Neutrophil (primary cell): ENCODE results near the gene CAV3.

ENCODE experiments used
- H3K27ac ChIP-seq: fragments of 200-600 bp; sonication (generic); 2 replicates; pipeline ENCODE4 v1.5.1; 2016; ENCODE audit warnings: mild to moderate bottlenecking, moderate library complexity
- H3K27me3 ChIP-seq: fragments of 200-600 bp; sonication (generic); 2 replicates; pipeline ENCODE4 v1.6.0; 2016; ENCODE audit warnings: mild to moderate bottlenecking
- H3K36me3 ChIP-seq: fragments of 200-600 bp; sonication (generic); 2 replicates; pipeline ENCODE4 v1.5.1; 2017
- H3K4me1 ChIP-seq, 2 experiments: fragments of 200-600 bp in 1 of 2; sonication (generic) in 1 of 2; 1 replicate in 1 of 2; 2 replicates in 1 of 2; pipeline versions ENCODE4 v1.5.1 to v1.6.1; 2013 to 2016; ENCODE audit warnings: low read depth in 1 of 2, low read length in 1 of 2, mild to moderate bottlenecking in 1 of 2, moderate library complexity in 1 of 2; ENCODE audit not compliant: control insufficient read depth in 1 of 2, insufficient read depth in 1 of 2
- H3K4me3 ChIP-seq, 2 experiments: fragments of 200-600 bp in 1 of 2; sonication (generic) in 1 of 2; 1 replicate in 1 of 2; 2 replicates in 1 of 2; pipeline ENCODE4 v1.5.1; 2013 to 2016; ENCODE audit warnings: low read depth in 1 of 2, low read length in 1 of 2, mild to moderate bottlenecking in 1 of 2, moderate library complexity in 1 of 2
- H3K9me3 ChIP-seq: fragments of 200-600 bp; sonication (generic); 2 replicates; pipeline ENCODE4 v1.5.1; 2016
- CTCF ChIP-seq: fragments of 200-600 bp; sonication (generic); IDR thresholded peaks from 2 replicates; pipeline ENCODE4 v1.5.1; 2016; ENCODE audit warnings: antibody characterized with exemption

The CAV3 gene

GRCh38 chr3:8784676-8785435 is 51.3 kb downstream of the CAV3 start:
- H3K4me3 ChIP-seq: no peak overlapping the region
- no peaks in the 10 kb centered on the region for H3K36me3 ChIP-seq
- H3K27me3 ChIP-seq: no peaks in the 10 kb centered on the region
- no peaks in the 10 kb centered on the region for H3K9me3 ChIP-seq
- no peak for TF ChIP-seq CTCF
- no peak overlapping the region for H3K27ac ChIP-seq
- H3K4me1 ChIP-seq: no peaks in the 10 kb centered on the region

DNA sequence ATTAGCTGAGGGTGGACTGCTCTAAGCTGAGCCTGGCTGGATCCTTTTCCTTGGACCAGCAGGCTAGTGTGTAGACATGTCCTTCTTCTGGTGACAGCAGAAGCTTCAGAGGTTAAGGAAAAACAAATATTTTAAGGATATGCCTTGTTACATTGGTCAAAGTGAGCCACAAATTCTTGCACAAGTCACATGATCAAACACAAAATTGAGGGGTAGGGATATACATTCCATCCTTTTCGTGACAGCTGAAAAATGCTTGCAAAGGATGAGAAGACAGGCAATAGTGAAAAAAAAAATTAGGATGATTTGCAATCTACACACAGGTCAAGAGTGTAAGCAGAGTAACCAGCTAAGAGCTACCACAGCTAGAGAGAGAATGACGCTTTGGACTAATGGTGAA is 56.9 kb downstream of the CAV3 start:
- no peak overlapping the region for H3K4me3 ChIP-seq
- H3K27me3 ChIP-seq: no peaks in the 10 kb centered on the region
- no peak overlapping the region for H3K27ac ChIP-seq
- H3K9me3 ChIP-seq: no peaks in the 10 kb centered on the region
- no peaks in the 10 kb centered on the region for H3K36me3 ChIP-seq
- TF ChIP-seq CTCF: no peak
- H3K4me1 ChIP-seq: no peaks in the 10 kb centered on the region

DNA sequence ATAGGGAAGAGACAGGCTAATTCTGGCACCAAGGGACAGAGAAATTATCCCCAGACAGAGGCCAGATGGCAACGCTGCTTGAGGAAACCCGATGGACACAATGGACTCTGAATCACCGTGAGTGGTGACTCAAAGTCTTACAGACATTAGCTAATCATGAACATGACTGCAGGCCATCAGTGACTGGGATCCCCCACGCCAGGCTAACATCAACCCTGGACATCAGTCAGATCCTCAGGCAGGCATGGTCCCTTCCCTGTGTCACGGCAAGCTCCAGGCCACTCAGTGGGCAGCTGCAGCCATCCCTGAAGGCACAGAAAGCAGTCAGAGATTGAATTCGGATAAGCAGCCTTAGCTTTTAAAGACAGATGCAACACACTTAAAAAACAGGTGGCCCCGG is 59.6 kb downstream of the CAV3 start:
- no peaks in the 10 kb centered on the region for H3K4me1 ChIP-seq
- no peak overlapping the region for H3K4me3 ChIP-seq
- no peak for TF ChIP-seq CTCF
- H3K27ac ChIP-seq: no peak overlapping the region
- no peaks in the 10 kb centered on the region for H3K27me3 ChIP-seq
- H3K36me3 ChIP-seq: no peaks in the 10 kb centered on the region
- no peaks in the 10 kb centered on the region for H3K9me3 ChIP-seq

GRCh38 chr3:8794247-8794646 is 60.6 kb downstream of the CAV3 start:
- TF ChIP-seq CTCF: no peak
- Histone ChIP-seq H3K9me3 (no peaks in the 10 kb centered on the region), H3K4me1 (no peaks in the 10 kb centered on the region), H3K4me3 (no peak overlapping the region), H3K36me3 (no peaks in the 10 kb centered on the region), H3K27me3 (no peaks in the 10 kb centered on the region), H3K27ac (no peak overlapping the region)
